ENCODE results near the gene PRR20C.
"Not testable (repeated sequence)": the region's sequence is repeated elsewhere in the genome, so short reads cannot be mapped to it uniquely, and the experiment has no call there.

DNA sequence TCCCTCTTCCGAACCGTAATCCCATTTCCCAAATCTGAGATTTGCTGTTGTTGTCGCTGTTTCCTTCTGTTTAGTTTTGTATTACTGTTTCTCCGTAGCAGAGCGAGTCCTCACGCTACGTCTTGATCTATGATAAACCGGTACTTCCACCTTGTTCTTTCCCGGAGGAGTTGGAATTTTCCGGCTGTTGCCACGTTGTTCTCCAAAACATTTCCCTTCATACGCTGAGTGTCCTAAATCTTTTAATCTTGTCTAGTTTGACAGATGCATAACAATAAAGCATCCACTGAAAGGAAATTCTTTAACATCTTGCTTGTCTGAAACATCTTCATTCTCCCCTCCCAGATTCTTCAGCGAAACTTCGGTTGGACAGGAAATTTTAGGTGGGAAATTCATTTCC is 5.8 kb upstream of the PRR20C start:
- TF ChIP-seq, protein P1, sequence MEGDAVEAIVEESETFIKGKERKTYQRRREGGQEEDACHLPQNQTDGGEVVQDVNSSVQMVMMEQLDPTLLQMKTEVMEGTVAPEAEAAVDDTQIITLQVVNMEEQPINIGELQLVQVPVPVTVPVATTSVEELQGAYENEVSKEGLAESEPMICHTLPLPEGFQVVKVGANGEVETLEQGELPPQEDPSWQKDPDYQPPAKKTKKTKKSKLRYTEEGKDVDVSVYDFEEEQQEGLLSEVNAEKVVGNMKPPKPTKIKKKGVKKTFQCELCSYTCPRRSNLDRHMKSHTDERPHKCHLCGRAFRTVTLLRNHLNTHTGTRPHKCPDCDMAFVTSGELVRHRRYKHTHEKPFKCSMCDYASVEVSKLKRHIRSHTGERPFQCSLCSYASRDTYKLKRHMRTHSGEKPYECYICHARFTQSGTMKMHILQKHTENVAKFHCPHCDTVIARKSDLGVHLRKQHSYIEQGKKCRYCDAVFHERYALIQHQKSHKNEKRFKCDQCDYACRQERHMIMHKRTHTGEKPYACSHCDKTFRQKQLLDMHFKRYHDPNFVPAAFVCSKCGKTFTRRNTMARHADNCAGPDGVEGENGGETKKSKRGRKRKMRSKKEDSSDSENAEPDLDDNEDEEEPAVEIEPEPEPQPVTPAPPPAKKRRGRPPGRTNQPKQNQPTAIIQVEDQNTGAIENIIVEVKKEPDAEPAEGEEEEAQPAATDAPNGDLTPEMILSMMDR (IDR thresholded peaks at IDR 0.05), result not testable (repeated sequence)
- not testable (repeated sequence) for TF ChIP-seq EP300, POLR2AphosphoS5 (IDR thresholded peaks at IDR 0.05)

Measured in stomach (tissue), 4 donors.